ENCODE data around the gene BPIFB4. TPM values are rescaled to one million over a fixed set of nuclear protein-coding genes. Genes with fewer than 3 reads are reported as not detected.

The BPIFB4 gene
- total and polyA plus RNA-seq, 2 experiments from 2014 or later, result not detected

GRCh38 chr20:33068251-33068939 is 11.0 kb upstream of the BPIFB4 start:
- Histone ChIP-seq H4K20me1 (ENCODE audit: insufficient read depth) (no peaks in the 10 kb centered on the region), H3K4me1 (ENCODE audit: insufficient read depth) (no peaks in the 10 kb centered on the region), H3K27me3 (replicated peaks; ENCODE audit: insufficient read depth) (peaks cover 53% of the 10 kb centered on the region), H3K4me2 (ENCODE audit: unreplicated experiment) (no peak overlapping the region), H3K9me2 (ENCODE audit: insufficient read depth) (no peaks in the 10 kb centered on the region), H3K79me2 (ENCODE audit: insufficient read depth) (no peaks in the 10 kb centered on the region), H3K9me3 (ENCODE audit: low read depth) (no peaks in the 10 kb centered on the region), H3K36me3 (ENCODE audit: low read depth) (no peaks in the 10 kb centered on the region), H3K9ac (no peak overlapping the region), H3F3A (ENCODE audit: insufficient read depth) (no peaks in the 10 kb centered on the region), H2AFZ (no peak overlapping the region), H3K27ac (no peak overlapping the region), H3K4me3 (no peak overlapping the region)
- no peak for DNase-seq
- in situ Hi-C loops (cut with MboI), result no loop called here
- TF ChIP-seq EZH2 (IDR thresholded peaks at IDR 0.05; ENCODE audit: insufficient read depth, poor library complexity, severe bottlenecking), result no peak
- no peak for TF ChIP-seq EZH2phosphoT487 (IDR thresholded peaks at IDR 0.05; ENCODE audit: insufficient read depth, low read depth)
- WGBS, 2 experiments (ENCODE audit: low coverage in 1 of 2, low lambda C conversion rate in 2 of 2, missing lambda C conversion rate in 2 of 2), result 33 to 39% methylated on average over 12 of the region's 12 CpGs

GRCh38 chr20:33069673-33070072 is 9.8 kb upstream of the BPIFB4 start:
- Histone ChIP-seq H3F3A (ENCODE audit: insufficient read depth) (no peaks in the 10 kb centered on the region), H3K4me1 (ENCODE audit: insufficient read depth) (no peaks in the 10 kb centered on the region), H3K27me3 (replicated peaks; ENCODE audit: insufficient read depth) (peaks cover 64% of the 10 kb centered on the region), H3K79me2 (ENCODE audit: insufficient read depth) (no peaks in the 10 kb centered on the region), H3K36me3 (ENCODE audit: low read depth) (no peaks in the 10 kb centered on the region), H3K9me3 (ENCODE audit: low read depth) (no peaks in the 10 kb centered on the region), H3K9me2 (ENCODE audit: insufficient read depth) (no peaks in the 10 kb centered on the region), H3K4me3 (no peak overlapping the region), H3K4me2 (ENCODE audit: unreplicated experiment) (no peak overlapping the region), H4K20me1 (ENCODE audit: insufficient read depth) (no peaks in the 10 kb centered on the region), H3K27ac (no peak overlapping the region), H3K9ac (no peak overlapping the region), H2AFZ (no peak overlapping the region)
- in situ Hi-C loops (cut with MboI), result no loop called here
- no peak for DNase-seq
- WGBS, 2 experiments (ENCODE audit: low coverage in 1 of 2, low lambda C conversion rate in 2 of 2, missing lambda C conversion rate in 2 of 2), result 30 to 33% methylated on average over 9 of the region's 9 CpGs
- TF ChIP-seq EZH2 (IDR thresholded peaks at IDR 0.05; ENCODE audit: insufficient read depth, poor library complexity, severe bottlenecking) (no peak), EZH2phosphoT487 (IDR thresholded peaks at IDR 0.05; ENCODE audit: insufficient read depth, low read depth) (no peak)

- H4K20me1 ChIP-seq (ENCODE audit: insufficient read depth), result no peaks in the 10 kb centered on the region
- no peaks in the 10 kb centered on the region for H3K36me3 ChIP-seq (ENCODE audit: low read depth)
- H3K4me3 ChIP-seq, result no peak overlapping the region
- no peak overlapping the region for H3K27ac ChIP-seq
- in situ Hi-C loops (cut with MboI), result no loop called here
- H3K9me2 ChIP-seq (ENCODE audit: insufficient read depth), result no peaks in the 10 kb centered on the region
- no peak overlapping the region for H2AFZ ChIP-seq
- DNase-seq, result no peak
- H3K4me1 ChIP-seq (ENCODE audit: insufficient read depth), result no peaks in the 10 kb centered on the region
- 55 to 56% methylated on average over 19 of the region's 19 CpGs for WGBS, 2 experiments (ENCODE audit: low coverage in 1 of 2, low lambda C conversion rate in 2 of 2, missing lambda C conversion rate in 2 of 2)
- H3K27me3 ChIP-seq (replicated peaks; ENCODE audit: insufficient read depth), result peaks cover 65% of the 10 kb centered on the region
- no peaks in the 10 kb centered on the region for H3K9me3 ChIP-seq (ENCODE audit: low read depth)
- H3F3A ChIP-seq (ENCODE audit: insufficient read depth), result no peaks in the 10 kb centered on the region
- no peak overlapping the region for H3K4me2 ChIP-seq (ENCODE audit: unreplicated experiment)
- no peaks in the 10 kb centered on the region for H3K79me2 ChIP-seq (ENCODE audit: insufficient read depth)
- H3K9ac ChIP-seq, result no peak overlapping the region
- no peak for TF ChIP-seq EZH2 (IDR thresholded peaks at IDR 0.05; ENCODE audit: insufficient read depth, poor library complexity, severe bottlenecking)
- TF ChIP-seq EZH2phosphoT487 (IDR thresholded peaks at IDR 0.05; ENCODE audit: insufficient read depth, low read depth), result no peak
These were observed 9.1 kb upstream of the BPIFB4 start for GRCh38 chr20:33070111-33071053.

DNA sequence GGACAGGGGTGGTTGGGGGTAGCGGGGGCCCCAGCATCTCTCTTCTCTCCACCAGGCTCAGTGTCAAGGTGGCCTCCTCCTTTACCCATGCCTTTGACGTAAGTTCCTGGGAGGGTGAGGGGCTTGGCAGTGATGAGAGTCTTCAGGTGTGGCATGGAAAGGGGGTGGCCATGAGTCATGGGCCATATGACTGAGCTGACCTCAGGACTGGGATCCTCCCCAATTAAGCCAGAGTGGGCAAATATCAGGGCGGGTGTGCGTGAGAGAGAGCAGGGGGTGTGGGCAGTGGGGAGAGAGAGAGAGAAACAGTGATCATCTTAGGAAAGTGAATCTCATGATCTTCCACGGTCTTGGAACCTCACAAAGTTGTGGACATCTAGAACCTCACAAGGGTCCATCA is 8.2 kb upstream of the BPIFB4 start:
- no peaks in the 10 kb centered on the region for H3K4me1 ChIP-seq (ENCODE audit: insufficient read depth)
- no peaks in the 10 kb centered on the region for H3K79me2 ChIP-seq (ENCODE audit: insufficient read depth)
- H3K4me3 ChIP-seq, result no peak overlapping the region
- H3K27me3 ChIP-seq (replicated peaks; ENCODE audit: insufficient read depth), result peaks cover 72% of the 10 kb centered on the region
- H2AFZ ChIP-seq, result no peak overlapping the region
- H3K9me2 ChIP-seq (ENCODE audit: insufficient read depth), result no peaks in the 10 kb centered on the region
- no peaks in the 10 kb centered on the region for H3F3A ChIP-seq (ENCODE audit: insufficient read depth)
- no peaks in the 10 kb centered on the region for H3K36me3 ChIP-seq (ENCODE audit: low read depth)
- WGBS, 2 experiments (ENCODE audit: low coverage in 1 of 2, low lambda C conversion rate in 2 of 2, missing lambda C conversion rate in 2 of 2), result 51 to 60% methylated on average over 4 to 5 of the region's 5 CpGs
- in situ Hi-C loops (cut with MboI), result no loop called here
- H4K20me1 ChIP-seq (ENCODE audit: insufficient read depth), result no peaks in the 10 kb centered on the region
- H3K4me2 ChIP-seq (ENCODE audit: unreplicated experiment), result no peak overlapping the region
- H3K9me3 ChIP-seq (ENCODE audit: low read depth), result no peaks in the 10 kb centered on the region
- no peak overlapping the region for H3K9ac ChIP-seq
- no peak overlapping the region for H3K27ac ChIP-seq
- no peak for DNase-seq
- no peak for TF ChIP-seq EZH2 (IDR thresholded peaks at IDR 0.05; ENCODE audit: insufficient read depth, poor library complexity, severe bottlenecking)
- no peak for TF ChIP-seq EZH2phosphoT487 (IDR thresholded peaks at IDR 0.05; ENCODE audit: insufficient read depth, low read depth)

All from GM23248 (cell line).